DMS79 treated with DMSO at 0.1 percent for 48 hours (cell line): ENCODE results near the gene CRYBG1.

Experiments
- DNase-seq: peaks from one replicate; lab custom pipeline; 2025; lab: John Stamatoyannopoulos, UW

CRYBG1 gene

DNA sequence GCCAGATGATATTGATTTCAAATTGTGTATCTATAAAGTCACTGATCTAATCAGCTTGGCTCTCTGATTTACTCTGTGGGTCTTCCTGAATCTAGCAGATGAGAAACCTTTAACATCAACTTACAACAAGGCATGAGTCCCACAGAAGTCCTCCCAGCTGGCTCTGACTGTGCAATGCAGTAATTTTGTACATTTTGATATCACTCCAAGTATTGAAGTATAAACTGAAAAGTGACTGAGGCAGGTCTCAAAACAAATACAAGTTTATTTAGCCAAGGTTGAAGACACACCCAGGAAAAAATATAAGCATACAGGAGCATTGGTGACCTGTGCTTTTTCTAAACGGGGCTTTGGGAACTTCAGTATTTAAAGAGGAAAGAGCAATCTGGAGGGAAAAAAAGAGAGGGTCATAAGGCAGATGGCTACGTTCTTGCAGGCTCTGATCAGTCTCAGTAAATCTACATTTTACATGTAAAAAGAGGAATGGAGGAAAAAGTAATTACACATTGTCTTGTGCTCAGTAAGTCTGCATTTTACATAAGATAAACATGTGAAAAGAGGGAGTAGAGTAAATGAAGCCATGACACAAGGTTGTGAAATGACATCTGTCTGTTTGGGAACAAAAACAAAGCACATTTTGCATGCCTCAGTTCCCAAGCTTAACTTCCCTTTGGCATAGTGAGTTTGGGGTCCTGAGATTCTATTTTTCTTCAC, 59.5 kb downstream of the CRYBG1 start:
- DNase-seq = no peak

GRCh38 chr6:106421496-106421895, 61.0 kb downstream of the CRYBG1 start:
- DNase-seq = no peak

- no peak for DNase-seq
Observed at GRCh38 chr6:106422534-106422933, 62.0 kb downstream of the CRYBG1 start.

- DNase-seq = no peak
Observed at GRCh38 chr6:106425382-106425781, 64.9 kb downstream of the CRYBG1 start.

GRCh38 chr6:106426250-106426970, 65.9 kb downstream of the CRYBG1 start:
- DNase-seq = no peak

DNA sequence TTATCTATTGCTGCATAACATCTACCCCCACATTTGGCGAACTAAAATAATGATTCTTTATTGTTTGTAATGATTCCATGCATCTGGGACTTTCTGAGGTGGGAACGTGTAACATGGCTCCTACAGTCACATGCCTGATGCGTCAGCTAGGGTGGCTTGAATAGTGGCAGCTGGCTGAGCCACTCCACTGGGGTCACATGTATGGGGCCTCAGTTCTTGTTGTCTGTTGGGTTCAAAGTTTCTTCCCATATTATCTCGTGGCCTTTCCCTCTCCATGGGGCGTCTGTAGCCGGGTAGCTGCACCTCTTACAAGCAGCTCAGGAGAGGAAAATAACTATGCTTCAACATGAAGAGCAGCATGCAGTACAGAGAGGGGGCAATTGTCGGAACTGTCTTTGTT, 69.9 kb downstream of the CRYBG1 start:
- DNase-seq = no peak

DNA sequence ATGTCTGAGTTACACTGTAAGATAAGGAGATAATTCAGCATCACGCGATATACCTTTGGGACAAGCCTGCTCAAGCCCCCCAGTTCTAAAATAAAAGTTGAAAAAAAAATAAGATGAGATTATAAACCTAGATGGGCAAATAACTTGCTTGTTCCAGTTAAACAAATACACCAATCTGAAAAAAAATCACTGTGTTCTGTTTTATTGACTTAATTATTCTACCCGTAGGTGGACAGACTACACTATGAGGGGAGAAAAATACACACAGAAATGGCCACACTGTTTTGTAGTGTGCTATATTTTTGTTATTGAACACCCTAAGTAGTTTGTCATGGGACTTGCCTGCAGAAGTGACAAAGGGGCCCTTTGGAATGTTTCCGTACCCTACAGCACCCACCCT, 70.9 kb downstream of the CRYBG1 start:
- no peak for DNase-seq

DNA sequence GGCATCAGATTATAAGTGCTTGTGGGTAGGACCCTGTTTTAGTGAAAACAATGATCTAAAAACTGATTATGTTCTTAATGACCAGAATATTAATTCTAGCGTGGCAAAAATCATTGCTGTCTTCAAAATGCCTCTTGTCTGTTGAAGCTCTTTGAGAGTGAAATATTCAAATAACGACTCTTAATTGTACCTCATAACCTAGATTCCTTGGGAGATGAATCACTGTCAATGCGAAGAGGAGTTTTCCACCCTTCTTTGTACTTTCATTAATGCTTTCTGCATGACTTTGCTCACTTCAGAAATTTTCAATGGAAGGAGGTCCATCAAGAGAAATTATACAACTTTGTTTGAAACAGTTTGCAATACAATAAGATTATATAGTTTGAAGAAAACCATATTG, 71.5 kb downstream of the CRYBG1 start:
- DNase-seq = no peak

- no peak for DNase-seq
Observed at GRCh38 chr6:106434530-106434929, 74.0 kb downstream of the CRYBG1 start.

DNA sequence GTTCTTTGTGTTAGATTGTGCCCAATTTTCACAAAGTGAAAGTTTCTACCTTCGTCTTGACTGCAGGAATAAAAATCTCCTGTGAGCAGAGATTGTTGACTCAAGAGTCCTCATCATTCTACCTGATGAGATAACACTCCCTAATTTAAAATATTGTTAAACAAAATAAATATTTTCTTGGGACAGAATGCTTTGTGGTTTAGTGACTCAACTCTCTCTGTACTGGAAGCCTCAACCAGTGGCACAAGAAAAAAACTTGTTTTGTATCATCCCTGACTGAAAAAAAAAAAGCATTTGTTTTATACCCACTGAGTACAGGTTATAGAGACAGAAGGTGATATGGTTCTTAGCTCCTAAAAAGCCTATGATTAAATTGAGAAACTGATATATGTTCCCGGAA, 78.9 kb downstream of the CRYBG1 start:
- DNase-seq = no peak

DNA sequence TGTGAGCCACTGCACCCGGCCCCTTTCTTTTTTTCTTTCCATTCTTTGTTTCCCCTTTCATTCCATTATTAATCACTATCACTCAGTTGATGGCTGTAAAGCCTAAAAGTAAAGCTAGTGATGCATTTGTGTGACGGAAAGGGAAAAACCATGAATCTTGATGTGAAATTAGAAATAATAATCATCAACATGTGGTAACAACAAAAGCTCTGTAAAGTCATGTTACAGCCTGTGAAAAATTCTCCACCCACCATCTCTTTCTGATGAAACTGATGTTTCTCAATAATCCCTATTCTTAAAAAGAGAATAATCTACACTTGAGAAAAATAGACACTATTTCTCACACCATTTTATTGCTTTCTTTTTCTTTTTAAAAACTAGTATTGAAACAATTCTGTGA, 80.0 kb downstream of the CRYBG1 start:
- DNase-seq = no peak

DNA sequence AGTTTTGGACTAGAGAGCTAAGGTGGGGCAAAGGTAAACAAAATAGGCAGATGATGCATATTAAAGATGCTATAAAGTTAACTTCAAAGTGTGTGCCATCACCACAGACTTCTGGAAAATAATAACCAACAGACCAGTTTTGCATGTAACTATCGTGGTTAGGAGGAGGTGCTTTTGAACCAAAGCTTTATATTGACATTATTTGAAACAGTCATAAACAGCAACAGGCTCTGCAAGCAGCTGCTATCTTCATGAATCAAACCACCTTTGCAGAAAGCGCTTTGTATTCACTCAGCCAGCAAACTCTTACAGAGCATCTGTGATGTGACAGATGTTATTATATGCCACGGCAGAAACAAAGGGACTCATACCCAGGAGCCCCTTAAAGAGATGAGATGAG, 81.9 kb downstream of the CRYBG1 start:
- DNase-seq = peak; percentile 26

- peak; percentile 61 for DNase-seq
Observed at GRCh38 chr6:106444777-106445507, 84.4 kb downstream of the CRYBG1 start.

GRCh38 chr6:106445508-106445878, 85.0 kb downstream of the CRYBG1 start:
- no peak for DNase-seq

GRCh38 chr6:106446287-106446885, 85.9 kb downstream of the CRYBG1 start:
- peak; percentile 23 for DNase-seq

GRCh38 chr6:106446983-106447382, 86.5 kb downstream of the CRYBG1 start:
- no peak for DNase-seq

- no peak for DNase-seq
Observed at GRCh38 chr6:106448000-106448426, 87.5 kb downstream of the CRYBG1 start.

DNA sequence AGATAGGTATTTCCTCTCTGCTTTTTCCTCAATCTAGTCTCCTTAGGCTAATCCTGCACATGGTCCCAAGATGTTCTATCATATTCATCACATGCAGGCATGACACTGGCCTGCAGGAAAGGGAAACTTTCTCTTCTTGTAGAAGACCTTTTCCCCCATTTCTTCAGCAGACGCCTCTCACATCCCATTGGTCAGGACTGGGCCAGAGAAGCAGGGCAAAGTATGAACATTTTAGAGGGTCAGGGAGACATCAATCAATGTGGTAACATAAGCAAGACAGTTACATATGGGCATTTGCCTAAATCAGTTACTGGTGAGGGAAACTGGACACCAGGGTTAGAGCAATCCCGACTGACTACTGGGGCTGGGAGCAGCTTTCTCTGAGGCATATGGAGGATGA, 90.1 kb downstream of the CRYBG1 start:
- DNase-seq = no peak

DNA sequence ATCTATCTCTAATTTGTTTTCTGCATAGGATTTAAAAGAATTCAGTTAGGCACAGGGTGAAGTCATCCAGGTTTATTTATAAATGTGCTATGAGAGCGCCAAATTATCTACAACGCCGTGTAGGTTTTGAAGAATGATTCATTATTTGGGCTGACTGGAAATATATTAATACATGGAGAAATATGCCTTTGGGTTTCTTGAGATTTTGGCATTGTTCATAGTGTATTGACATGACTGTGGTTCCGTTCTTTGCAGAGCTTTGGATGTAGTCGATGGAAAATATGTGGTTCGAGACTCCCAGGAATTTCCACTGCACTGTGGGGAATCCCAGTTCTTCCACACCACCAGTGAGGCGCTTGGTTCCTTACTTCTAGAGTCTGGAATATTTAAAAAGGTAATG, 90.9 kb downstream of the CRYBG1 start:
- no peak for DNase-seq

- DNase-seq = no peak
Observed at GRCh38 chr6:106452628-106453027, 92.1 kb downstream of the CRYBG1 start.

GRCh38 chr6:106453756-106454367, 93.3 kb downstream of the CRYBG1 start:
- no peak for DNase-seq

DNA sequence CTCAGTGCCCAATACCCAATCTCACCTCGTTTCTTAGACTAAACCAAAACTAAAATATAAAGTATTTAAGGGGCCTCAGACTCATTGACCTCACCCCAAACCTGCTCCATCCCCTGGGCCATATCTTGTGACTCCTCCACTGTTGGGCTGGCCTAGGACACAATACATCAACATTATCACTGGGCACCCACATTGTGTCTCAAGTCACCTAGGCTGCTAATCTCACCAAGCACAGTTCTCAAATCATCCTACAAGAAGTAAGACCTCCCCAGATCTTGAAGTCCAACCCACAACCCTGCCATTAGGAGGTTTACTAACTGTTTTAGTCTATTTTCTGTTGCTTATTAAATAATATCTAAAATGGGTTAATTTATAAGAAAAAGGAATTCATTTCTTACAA, 96.2 kb downstream of the CRYBG1 start:
- DNase-seq = no peak
